ENCODE results near the gene ZMYND8.

DNA sequence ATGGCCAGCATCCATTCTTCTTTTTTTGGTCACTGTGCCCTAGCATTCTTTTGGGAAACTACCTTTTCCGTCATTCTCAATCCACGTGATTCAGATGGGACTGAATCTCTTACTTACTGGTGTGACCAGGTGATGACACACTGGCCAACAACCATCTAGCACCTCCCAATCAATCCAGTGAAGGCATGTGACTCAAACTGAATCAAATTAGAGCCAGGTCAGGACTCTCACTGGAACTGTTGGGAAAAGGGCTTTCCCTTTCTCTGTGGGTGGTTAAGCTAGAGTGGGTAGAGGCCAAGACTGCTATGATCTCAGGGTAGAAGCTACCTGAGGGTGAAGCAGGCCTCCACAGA, 36.2 kb upstream of the ZMYND8 start:
- TF ChIP-seq, protein P1, sequence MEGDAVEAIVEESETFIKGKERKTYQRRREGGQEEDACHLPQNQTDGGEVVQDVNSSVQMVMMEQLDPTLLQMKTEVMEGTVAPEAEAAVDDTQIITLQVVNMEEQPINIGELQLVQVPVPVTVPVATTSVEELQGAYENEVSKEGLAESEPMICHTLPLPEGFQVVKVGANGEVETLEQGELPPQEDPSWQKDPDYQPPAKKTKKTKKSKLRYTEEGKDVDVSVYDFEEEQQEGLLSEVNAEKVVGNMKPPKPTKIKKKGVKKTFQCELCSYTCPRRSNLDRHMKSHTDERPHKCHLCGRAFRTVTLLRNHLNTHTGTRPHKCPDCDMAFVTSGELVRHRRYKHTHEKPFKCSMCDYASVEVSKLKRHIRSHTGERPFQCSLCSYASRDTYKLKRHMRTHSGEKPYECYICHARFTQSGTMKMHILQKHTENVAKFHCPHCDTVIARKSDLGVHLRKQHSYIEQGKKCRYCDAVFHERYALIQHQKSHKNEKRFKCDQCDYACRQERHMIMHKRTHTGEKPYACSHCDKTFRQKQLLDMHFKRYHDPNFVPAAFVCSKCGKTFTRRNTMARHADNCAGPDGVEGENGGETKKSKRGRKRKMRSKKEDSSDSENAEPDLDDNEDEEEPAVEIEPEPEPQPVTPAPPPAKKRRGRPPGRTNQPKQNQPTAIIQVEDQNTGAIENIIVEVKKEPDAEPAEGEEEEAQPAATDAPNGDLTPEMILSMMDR (IDR thresholded peaks at IDR 0.05): no peak
- TF ChIP-seq EP300 (IDR thresholded peaks at IDR 0.05) (no peak), POLR2AphosphoS5 (IDR thresholded peaks at IDR 0.05) (no peak)
